Endothelial cell (in vitro differentiated cells): ENCODE data around the gene ALKBH2. TPM values are rescaled to one million over a fixed set of nuclear protein-coding genes. Genes with fewer than 3 reads are reported as not detected.

ENCODE experiments used
- DNase-seq: peaks from one replicate; pipeline ENCODE4 v3.0.0; 2021; ENCODE audit warnings: low spot score
- H3K27ac Mint-ChIP-seq: one replicate; pipeline ENCODE4 v1.8.0; 2021; ENCODE audit warnings: mixed read lengths, inconsistent platforms; ENCODE audit not compliant: unreplicated experiment
- H3K27me3 Mint-ChIP-seq: one replicate; pipeline ENCODE4 v1.8.0; 2021; ENCODE audit warnings: mild to moderate bottlenecking, moderate library complexity, mixed read lengths, inconsistent platforms; ENCODE audit not compliant: unreplicated experiment
- H3K36me3 Mint-ChIP-seq: one replicate; pipeline ENCODE4 v1.8.0; 2021; ENCODE audit warnings: mild to moderate bottlenecking, low read depth, mixed read lengths, inconsistent platforms; ENCODE audit not compliant: unreplicated experiment
- H3K4me1 Mint-ChIP-seq: one replicate; pipeline ENCODE4 v1.8.0; 2021; ENCODE audit warnings: mild to moderate bottlenecking, mixed read lengths, inconsistent platforms; ENCODE audit not compliant: unreplicated experiment
- H3K4me3 Mint-ChIP-seq: one replicate; pipeline ENCODE4 v1.8.0; 2021; ENCODE audit warnings: mild to moderate bottlenecking, mixed read lengths, inconsistent platforms; ENCODE audit not compliant: unreplicated experiment
- H3K9me3 Mint-ChIP-seq: one replicate; pipeline ENCODE4 v1.8.0; 2021; ENCODE audit warnings: mixed read lengths, inconsistent platforms; ENCODE audit not compliant: unreplicated experiment
- CTCF ChIP-seq: fragments of 200-600 bp; sonication (generic); IDR thresholded peaks from one replicate; pipeline ENCODE4 v1.5.0; 2021; ENCODE audit warnings: antibody characterized with exemption; ENCODE audit not compliant: unreplicated experiment
- long read RNA-seq: library from polyadenylated mRNA; unstranded; transcript quantifications from one replicate; pipeline ENCODE4 v2.0.0, GENCODE V29; 2020; ENCODE audit not compliant: unreplicated experiment
- total RNA-seq: library from RNA; stranded (reverse); fragmentation: NEBNext Ultra II Directional; extraction: Animal tissue kit (Norgen Biotek cat#: 25700); gene quantifications from one replicate; pipeline ENCODE4 v1.2.1, GENCODE V29; 2021; ENCODE audit not compliant: unreplicated experiment

Gene ALKBH2
- 10.4 TPM for total RNA-seq
- long read RNA-seq, transcript ALKBH2-203 (2 exons, 574 nt): major isoform, 6 of 18 reads
- long read RNA-seq, partial matches to known transcripts: 6 of 18 reads
- long read RNA-seq, other reads (novel, unspliced or antisense): 3 of 18 reads

DNA sequence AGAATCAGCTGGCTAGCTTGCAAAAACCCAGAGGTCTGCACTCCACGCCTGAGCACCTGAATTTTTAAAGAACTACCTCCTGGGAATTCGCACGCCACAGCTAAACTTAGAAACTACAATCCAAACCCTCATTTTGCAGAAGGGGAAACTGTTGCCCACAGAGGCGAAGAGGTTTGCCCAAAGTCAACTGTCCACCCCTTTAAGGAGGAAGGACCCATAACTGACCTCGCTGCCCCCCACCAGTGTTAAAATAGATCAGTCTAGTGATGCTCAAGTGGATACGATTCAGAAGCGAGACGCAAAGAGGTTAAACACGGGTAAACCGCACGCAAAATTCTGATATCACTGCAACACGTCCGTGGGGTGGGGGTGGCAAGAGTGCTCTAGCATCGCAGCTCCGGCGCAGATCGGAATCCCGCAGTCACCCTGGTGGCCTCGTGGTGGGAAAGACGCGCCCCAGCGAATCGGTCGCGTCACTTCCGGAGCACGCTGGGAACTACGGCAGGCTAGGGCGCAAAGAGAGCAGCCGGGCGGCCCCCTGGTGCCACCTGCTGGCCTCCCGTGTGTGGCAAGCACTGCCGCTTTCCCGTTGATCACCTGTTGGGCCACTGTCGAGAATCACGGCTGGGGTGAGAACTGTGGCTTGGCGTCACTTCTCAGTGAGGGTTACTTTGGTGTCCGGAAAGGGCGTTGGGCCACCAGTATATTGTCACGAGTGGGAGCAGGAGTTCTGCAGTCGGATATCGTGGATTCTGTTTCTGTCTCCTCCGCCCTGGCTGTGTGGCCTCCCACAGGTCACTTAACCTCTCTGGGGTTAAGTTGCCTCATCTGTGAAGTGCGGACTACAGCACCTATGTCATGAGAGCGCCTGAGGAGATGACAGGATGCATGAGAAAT is at the start of gene ALKBH2:
Gene ALKBH2 (minus strand): TSS at position 451 of the 897 bp plus-strand sequence. CDS start 686 bp downstream, outside the sequence.
- Mint-ChIP-seq H3K4me3 (peak within 1 kb of the TSS; percentile 77), H3K9me3 (no peaks in the 10 kb centered on the region), H3K36me3 (peaks cover 18% of the 10 kb centered on the region), H3K27ac (peak within 1 kb of the TSS; percentile 67), H3K4me1 (peaks cover 13% of the 10 kb centered on the region), H3K27me3 (peaks cover 1% of the 10 kb centered on the region)
- peak; percentile 85 for TF ChIP-seq CTCF
- peak; percentile 93 for DNase-seq

- no peaks in the 10 kb centered on the region for H3K4me1 Mint-ChIP-seq
- H3K9me3 Mint-ChIP-seq: no peaks in the 10 kb centered on the region
- H3K27ac Mint-ChIP-seq: no peak overlapping the region
- no peaks in the 10 kb centered on the region for H3K36me3 Mint-ChIP-seq
- TF ChIP-seq CTCF: no peak
- H3K27me3 Mint-ChIP-seq: no peaks in the 10 kb centered on the region
- no peak for DNase-seq
- H3K4me3 Mint-ChIP-seq: no peak overlapping the region
These were observed 47.3 kb upstream of the ALKBH2 start for GRCh38 chr12:109140560-109140959.

GRCh38 chr12:109139791-109140190 is 46.5 kb upstream of the ALKBH2 start:
- H3K27ac Mint-ChIP-seq: no peak overlapping the region
- H3K4me1 Mint-ChIP-seq: no peaks in the 10 kb centered on the region
- no peak overlapping the region for H3K4me3 Mint-ChIP-seq
- H3K36me3 Mint-ChIP-seq: no peaks in the 10 kb centered on the region
- no peak for DNase-seq
- no peaks in the 10 kb centered on the region for H3K9me3 Mint-ChIP-seq
- H3K27me3 Mint-ChIP-seq: no peaks in the 10 kb centered on the region
- TF ChIP-seq CTCF: no peak

GRCh38 chr12:109139360-109139759 is 46.1 kb upstream of the ALKBH2 start:
- Mint-ChIP-seq H3K9me3 (no peaks in the 10 kb centered on the region), H3K27ac (no peak overlapping the region), H3K4me3 (no peak overlapping the region), H3K4me1 (no peaks in the 10 kb centered on the region), H3K36me3 (no peaks in the 10 kb centered on the region), H3K27me3 (peaks cover 2% of the 10 kb centered on the region)
- no peak for DNase-seq
- TF ChIP-seq CTCF: no peak

DNA sequence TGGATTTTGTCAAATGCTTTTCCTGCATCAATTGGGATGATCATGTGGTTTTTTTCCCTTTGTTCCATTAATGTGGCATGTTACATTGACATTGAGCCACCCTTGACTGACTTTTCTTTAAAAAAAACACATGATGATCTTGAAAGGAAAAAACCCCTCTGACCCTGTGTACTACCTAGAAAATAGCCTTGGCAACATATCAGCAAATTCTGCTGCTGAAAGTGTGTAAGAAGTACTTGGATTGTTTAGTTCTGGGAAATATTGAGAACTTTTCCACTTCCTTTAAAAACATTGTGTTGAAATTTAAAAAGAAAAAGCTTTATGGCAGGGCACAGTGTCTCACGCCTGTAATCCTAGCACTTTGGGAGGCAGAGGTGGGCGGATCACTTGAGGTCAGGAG is 43.8 kb upstream of the ALKBH2 start:
- no peak for DNase-seq
- no peaks in the 10 kb centered on the region for H3K4me1 Mint-ChIP-seq
- H3K9me3 Mint-ChIP-seq: no peaks in the 10 kb centered on the region
- TF ChIP-seq CTCF: no peak
- H3K4me3 Mint-ChIP-seq: no peak overlapping the region
- peaks cover 2% of the 10 kb centered on the region for H3K27me3 Mint-ChIP-seq
- no peak overlapping the region for H3K27ac Mint-ChIP-seq
- no peaks in the 10 kb centered on the region for H3K36me3 Mint-ChIP-seq
